Omental fat pad (tissue), 4 donors: Measurements from ENCODE around the gene SLC11A2. TPM values are rescaled to one million over a fixed set of nuclear protein-coding genes. Genes with fewer than 3 reads are reported as not detected.

Experiments used
- ATAC-seq: fragments of 150-250 bp; one replicate; pipeline ENCODE4 v1.9.1; 2016; ENCODE audit warnings: mild to moderate bottlenecking, moderate library complexity; ENCODE audit not compliant: low FRiP score
- DNase-seq: peaks from one replicate; pipeline ENCODE4 v3.0.0-alpha.2; 2019; ENCODE audit warnings: low spot score
- CTCF ChIP-seq, 3 donors: fragments of 450-650 bp; IDR thresholded peaks; one replicate each; pipeline ENCODE4 v1.5.1; 2016 to 2017; ENCODE audit warnings: antibody characterized with exemption in 3 of 3, mild to moderate bottlenecking in 3 of 3, moderate library complexity in 2 of 3
- total RNA-seq, 4 donors: library from RNA; depleted of rRNA; stranded (reverse); fragments of >200 nt; gene quantifications; one replicate each; pipeline ENCODE4 v1.1.0, GENCODE V29; 2016

The SLC11A2 gene
- total RNA-seq, 4 donors from 2014 or later = 39.6 to 59.6 (median 50.7) TPM

- ATAC-seq = no peak
- TF ChIP-seq CTCF (IDR thresholded peaks at IDR 0.05) = no peak
- DNase-seq = no peak
These were observed 1.2 kb upstream of the SLC11A2 start for GRCh38 chr12:51027342-51027835.

- DNase-seq = no peak
- TF ChIP-seq CTCF (IDR thresholded peaks at IDR 0.05) = no peak
- no peak for ATAC-seq
These were observed 797 bp downstream of the SLC11A2 start for GRCh38 chr12:51025338-51025835.

GRCh38 chr12:51023625-51024382 is 2.4 kb downstream of the SLC11A2 start:
- TF ChIP-seq CTCF (IDR thresholded peaks at IDR 0.05) = no peak
- ATAC-seq (no peak), DNase-seq (no peak)

- no peak for ATAC-seq
- no peak for TF ChIP-seq CTCF (IDR thresholded peaks at IDR 0.05)
- no peak for DNase-seq
These were observed 4.5 kb downstream of the SLC11A2 start for GRCh38 chr12:51021694-51022093.

GRCh38 chr12:51020448-51021182 is 5.6 kb downstream of the SLC11A2 start:
- DNase-seq = no peak
- no peak for ATAC-seq
- TF ChIP-seq CTCF (IDR thresholded peaks at IDR 0.05) = no peak

- no peak for TF ChIP-seq CTCF (IDR thresholded peaks at IDR 0.05)
- DNase-seq = no peak
- no peak for ATAC-seq
These were observed 6.3 kb downstream of the SLC11A2 start for GRCh38 chr12:51019927-51020326.
